HEK293 (cell line): Measurements from ENCODE around the gene TCEAL6.

Experiments
- CTCF ChIP-seq: fragments of 450-650 bp; formaldehyde crosslinking; IDR thresholded peaks from 2 replicates; pipeline ENCODE4 v1.5.1; 2016; ENCODE audit warnings: missing biosample characterization, missing genetic modification characterization
- GFI1B ChIP-seq: fragments of 450-650 bp; formaldehyde crosslinking; IDR thresholded peaks from 2 replicates; pipeline ENCODE4 v1.5.1; 2016; ENCODE audit warnings: missing biosample characterization, missing genetic modification characterization
- ZFP69B ChIP-seq: fragments of 450-650 bp; formaldehyde crosslinking; IDR thresholded peaks from 2 replicates; pipeline ENCODE4 v1.5.1; 2016; ENCODE audit warnings: missing biosample characterization, missing genetic modification characterization
- ZNF148 ChIP-seq: fragments of 450-650 bp; formaldehyde crosslinking; IDR thresholded peaks from 2 replicates; pipeline ENCODE4 v1.5.0; 2017; ENCODE audit warnings: missing biosample characterization, missing genetic modification characterization, borderline replicate concordance
- ZNF580 ChIP-seq: fragments of 450-650 bp; formaldehyde crosslinking; IDR thresholded peaks from 2 replicates; pipeline ENCODE4 v1.5.1; 2016; ENCODE audit warnings: missing biosample characterization, missing genetic modification characterization
- ZNF830 ChIP-seq: fragments of 450-650 bp; IDR thresholded peaks from 2 replicates; pipeline ENCODE4 v1.5.0; 2018; ENCODE audit warnings: missing biosample characterization, missing genetic modification characterization, low read depth, mild to moderate bottlenecking, moderate library complexity

- TF ChIP-seq ZNF580 (tag by site-specific recombination) (no peak), CTCF (tag by site-specific recombination) (no peak), GFI1B (tag by site-specific recombination) (no peak), ZFP69B (tag by site-specific recombination) (no peak), ZNF148 (no peak), ZNF830 (tag by site-specific recombination) (no peak)
Observed at GRCh38 chrX:102138064-102138463, 4.2 kb downstream of the TCEAL6 start.
